Muscle layer of duodenum (tissue), 2 donors: ENCODE measurements around the gene MRGPRX1.
"Not testable (repeated sequence)": the region's sequence is repeated elsewhere in the genome, so short reads cannot be mapped to it uniquely, and the experiment has no call there.

Source experiments
- H3K27ac ChIP-seq: one replicate; pipeline ENCODE4 v1.7.0; 2013; ENCODE audit warnings: mild to moderate bottlenecking, low read length
- H3K27me3 ChIP-seq: one replicate; pipeline ENCODE4 v1.7.0; 2013; ENCODE audit warnings: low read depth, mild to moderate bottlenecking, control low read depth, low read length
- H3K36me3 ChIP-seq, 2 donors: one replicate each; pipeline ENCODE4 v1.7.0; 2013; ENCODE audit warnings: low read length in 2 of 2, control low read depth in 1 of 2, mild to moderate bottlenecking in 1 of 2; ENCODE audit not compliant: insufficient read depth in 2 of 2, control insufficient read depth in 1 of 2
- H3K4me1 ChIP-seq, 2 donors: one replicate each; pipeline ENCODE4 v1.7.0; 2013; ENCODE audit warnings: low read length in 2 of 2, mild to moderate bottlenecking in 2 of 2, control low read depth in 1 of 2, moderate library complexity in 1 of 2; ENCODE audit not compliant: insufficient read depth in 2 of 2, control insufficient read depth in 1 of 2
- H3K4me3 ChIP-seq, 2 donors: one replicate each; pipeline ENCODE4 v1.7.0; 2013; ENCODE audit warnings: low read length in 2 of 2, low read depth in 1 of 2, mild to moderate bottlenecking in 1 of 2
- H3K9me3 ChIP-seq, 2 donors: one replicate each; pipeline ENCODE4 v1.7.0; 2013; ENCODE audit warnings: low read length in 2 of 2, control low read depth in 1 of 2, mild to moderate bottlenecking in 1 of 2; ENCODE audit not compliant: control insufficient read depth in 1 of 2
- donor health status: healthy.

The MRGPRX1 gene

GRCh38 chr11:18927550-18928322, 11.5 kb downstream of the MRGPRX1 start:
- H3K36me3 ChIP-seq: no peaks in the 10 kb centered on the region
- H3K4me3 ChIP-seq: no peak overlapping the region
- H3K4me1 ChIP-seq: no peaks in the 10 kb centered on the region
- peaks cover 0 to 8% of the 10 kb centered on the region in 2 donors for H3K9me3 ChIP-seq
- H3K27ac ChIP-seq: no peak overlapping the region
- H3K27me3 ChIP-seq: no peaks in the 10 kb centered on the region

GRCh38 chr11:18925426-18925825, 13.8 kb downstream of the MRGPRX1 start:
- H3K27ac ChIP-seq, H3K4me3 ChIP-seq, H3K9me3 ChIP-seq, H3K27me3 ChIP-seq, H3K4me1 ChIP-seq, H3K36me3 ChIP-seq: not testable (repeated sequence)

GRCh38 chr11:18912883-18913282, 26.3 kb downstream of the MRGPRX1 start:
- no peaks in the 10 kb centered on the region for H3K36me3 ChIP-seq
- no peaks in the 10 kb centered on the region for H3K27me3 ChIP-seq
- no peaks in the 10 kb centered on the region for H3K4me1 ChIP-seq
- no peak overlapping the region for H3K4me3 ChIP-seq
- no peak overlapping the region for H3K27ac ChIP-seq
- no peaks in the 10 kb centered on the region for H3K9me3 ChIP-seq

GRCh38 chr11:18907391-18907790, 31.8 kb downstream of the MRGPRX1 start:
- no peaks in the 10 kb centered on the region for H3K27me3 ChIP-seq

GRCh38 chr11:18900637-18901036, 38.6 kb downstream of the MRGPRX1 start:
- H3K4me1 ChIP-seq, H3K9me3 ChIP-seq, H3K36me3 ChIP-seq, H3K4me3 ChIP-seq, H3K27me3 ChIP-seq, H3K27ac ChIP-seq: not testable (repeated sequence)

More at GRCh38 chr11:18907391-18907790, 31.8 kb downstream of the MRGPRX1 start:
- Histone ChIP-seq H3K36me3 (no peaks in the 10 kb centered on the region), H3K9me3 (no peaks in the 10 kb centered on the region), H3K4me3 (no peak overlapping the region), H3K4me1 (no peaks in the 10 kb centered on the region), H3K27ac (no peak overlapping the region)

GRCh38 chr11:18900151-18900611, 39.0 kb downstream of the MRGPRX1 start:
- H3K9me3 ChIP-seq, H3K27ac ChIP-seq, H3K4me3 ChIP-seq, H3K4me1 ChIP-seq, H3K27me3 ChIP-seq, H3K36me3 ChIP-seq: not testable (repeated sequence)

GRCh38 chr11:18891712-18892111, 47.5 kb downstream of the MRGPRX1 start:
- H3K4me3 ChIP-seq, H3K27me3 ChIP-seq, H3K27ac ChIP-seq, H3K4me1 ChIP-seq, H3K36me3 ChIP-seq, H3K9me3 ChIP-seq: not testable (repeated sequence)

- Histone ChIP-seq H3K9me3 (no peaks in the 10 kb centered on the region), H3K27me3 (no peaks in the 10 kb centered on the region), H3K4me3 (no peak overlapping the region), H3K27ac (no peak overlapping the region), H3K36me3 (no peaks in the 10 kb centered on the region), H3K4me1 (no peaks in the 10 kb centered on the region)
These were observed 48.6 kb downstream of the MRGPRX1 start for GRCh38 chr11:18890615-18891014.
